H9 (cell line): ENCODE data around the gene EYA4. TPM values are rescaled to one million over a fixed set of nuclear protein-coding genes. Genes with fewer than 3 reads are reported as not detected.

Source experiments
- DNase-seq: peaks from one replicate; pipeline ENCODE4 v3.0.0-alpha.2; 2017
- H2AFZ ChIP-seq: one replicate; pipeline ENCODE4 v1.6.1; 2013; ENCODE audit warnings: mild to moderate bottlenecking, low read length, control low read depth, moderate library complexity
- H2AK5ac ChIP-seq: 2 replicates; pipeline ENCODE4 v1.6.1; 2013; ENCODE audit warnings: low read length, control low read depth, mixed read lengths; ENCODE audit not compliant: insufficient read length
- H2BK120ac ChIP-seq: one replicate; pipeline ENCODE4 v1.6.1; 2013; ENCODE audit warnings: low read depth, mild to moderate bottlenecking, low read length, control low read depth, inconsistent platforms; ENCODE audit not compliant: poor library complexity, severe bottlenecking
- H2BK12ac ChIP-seq: 2 replicates; pipeline ENCODE4 v1.6.1; 2013; ENCODE audit warnings: low read length, control low read depth, mixed read lengths, low read depth; ENCODE audit not compliant: insufficient read length
- H2BK15ac ChIP-seq: 2 replicates; pipeline ENCODE4 v1.6.1; 2013; ENCODE audit warnings: low read depth, low read length, control low read depth
- H2BK20ac ChIP-seq: one replicate; pipeline ENCODE4 v1.6.1; 2013; ENCODE audit warnings: low read depth, mild to moderate bottlenecking, low read length, control low read depth, inconsistent platforms; ENCODE audit not compliant: poor library complexity, severe bottlenecking
- H2BK5ac ChIP-seq: 2 replicates; pipeline ENCODE4 v1.6.1; 2013; ENCODE audit warnings: low read length, control low read depth, mixed read lengths; ENCODE audit not compliant: insufficient read length
- H3K14ac ChIP-seq: 2 replicates; pipeline ENCODE4 v1.6.1; 2013; ENCODE audit warnings: low read length, control low read depth; ENCODE audit not compliant: insufficient read depth
- H3K18ac ChIP-seq: 2 replicates; pipeline ENCODE4 v1.6.1; 2013; ENCODE audit warnings: low read depth, mild to moderate bottlenecking, mixed read lengths, low read length, control low read depth; ENCODE audit not compliant: insufficient read length
- H3K23ac ChIP-seq: 2 replicates; pipeline ENCODE4 v1.6.1; 2013; ENCODE audit warnings: low read length, control low read depth, mixed read lengths, low read depth; ENCODE audit not compliant: insufficient read length
- H3K23me2 ChIP-seq: 2 replicates; pipeline ENCODE4 v1.6.1; 2013; ENCODE audit warnings: low read depth, mild to moderate bottlenecking, mixed read lengths, low read length, control low read depth; ENCODE audit not compliant: insufficient read length, poor library complexity, severe bottlenecking
- H3K27ac ChIP-seq: 2 replicates; pipeline ENCODE4 v1.5.1; 2013; ENCODE audit warnings: low read length, control low read depth, mixed read lengths, low read depth; ENCODE audit not compliant: insufficient read length
- H3K27me3 ChIP-seq: 2 replicates; pipeline ENCODE4 v1.6.1; 2013; ENCODE audit warnings: low read length, control low read depth, inconsistent platforms; ENCODE audit not compliant: insufficient read depth
- H3K4ac ChIP-seq: 2 replicates; pipeline ENCODE4 v1.6.1; 2013; ENCODE audit warnings: low read depth, mild to moderate bottlenecking, control low read depth, inconsistent platforms, low read length, moderate library complexity
- H3K4me1 ChIP-seq: 2 replicates; pipeline ENCODE4 v1.6.1; 2013; ENCODE audit warnings: low read length, control low read depth, inconsistent platforms; ENCODE audit not compliant: insufficient read depth
- H3K4me2 ChIP-seq: 2 replicates; pipeline ENCODE4 v1.6.1; 2013; ENCODE audit warnings: low read length, control low read depth, mixed read lengths; ENCODE audit not compliant: insufficient read length, insufficient read depth
- H3K56ac ChIP-seq: 2 replicates; pipeline ENCODE4 v1.6.1; 2013; ENCODE audit warnings: low read depth, mild to moderate bottlenecking, mixed read lengths, low read length, control low read depth; ENCODE audit not compliant: insufficient read length
- H3K79me1 ChIP-seq: 2 replicates; pipeline ENCODE4 v1.6.1; 2013; ENCODE audit warnings: low read depth, mild to moderate bottlenecking, moderate library complexity, low read length, control low read depth, inconsistent platforms; ENCODE audit not compliant: insufficient read depth, poor library complexity, severe bottlenecking
- H3K79me2 ChIP-seq: 2 replicates; pipeline ENCODE4 v1.6.1; 2013; ENCODE audit warnings: low read length, control low read depth, inconsistent platforms; ENCODE audit not compliant: insufficient read depth
- H3K9ac ChIP-seq: 2 replicates; pipeline ENCODE4 v1.6.1; 2013; ENCODE audit warnings: low read length, control low read depth, mixed read lengths; ENCODE audit not compliant: insufficient read length; ENCODE audit errors: extremely low read depth
- H3K9me3 ChIP-seq: one replicate; pipeline ENCODE4 v1.6.1; 2013; ENCODE audit warnings: low read depth, low read length, inconsistent platforms; ENCODE audit not compliant: control insufficient read depth
- H3T11ph ChIP-seq: one replicate; pipeline ENCODE4 v1.6.1; 2013; ENCODE audit warnings: mild to moderate bottlenecking, low read length, control low read depth, inconsistent platforms
- H4K20me1 ChIP-seq: one replicate; pipeline ENCODE4 v1.6.1; 2013; ENCODE audit not compliant: control insufficient read depth, insufficient read length, insufficient read depth
- H4K5ac ChIP-seq: 2 replicates; pipeline ENCODE4 v1.6.1; 2013; ENCODE audit warnings: low read depth, mild to moderate bottlenecking, mixed read lengths, low read length, control low read depth; ENCODE audit not compliant: insufficient read length
- H4K8ac ChIP-seq: replicated peaks from 2 replicates; pipeline ENCODE4 v1.6.1; 2013; ENCODE audit warnings: low read length, control low read depth, mixed read lengths, low read depth; ENCODE audit not compliant: insufficient read length
- H4K91ac ChIP-seq: 2 replicates; pipeline ENCODE4 v1.6.1; 2013; ENCODE audit warnings: low read depth, mild to moderate bottlenecking, moderate library complexity, mixed read lengths, low read length, control low read depth; ENCODE audit not compliant: insufficient read length
- H3K27ac Mint-ChIP-seq, 3 experiments: 2 replicates in 2 of 3; 3 replicates in 1 of 3; pipeline ENCODE4 v1.8.0; 2020 to 2021; ENCODE audit warnings: mixed read lengths in 3 of 3, mild to moderate bottlenecking in 1 of 3, moderate library complexity in 1 of 3
- H3K27me3 Mint-ChIP-seq: 2 replicates; pipeline ENCODE4 v1.8.0; 2021; ENCODE audit warnings: low read depth, mild to moderate bottlenecking, moderate library complexity, mixed read lengths
- H3K36me3 Mint-ChIP-seq, 3 experiments: 2 replicates in 2 of 3; 3 replicates in 1 of 3; pipeline ENCODE4 v1.8.0; 2020 to 2021; ENCODE audit warnings: low read depth in 3 of 3, mixed read lengths in 3 of 3; ENCODE audit not compliant: insufficient read depth in 1 of 3
- H3K4me1 Mint-ChIP-seq, 2 experiments: 2 replicates each; pipeline ENCODE4 v1.8.0; 2020; ENCODE audit warnings: mixed read lengths in 2 of 2
- H3K4me3 Mint-ChIP-seq, 2 experiments: 2 replicates in 1 of 2; 3 replicates in 1 of 2; pipeline ENCODE4 v1.8.0; 2020 to 2021; ENCODE audit warnings: mild to moderate bottlenecking in 2 of 2, mixed read lengths in 2 of 2, moderate library complexity in 1 of 2
- H3K9me3 Mint-ChIP-seq, 2 experiments: 2 replicates in 1 of 2; 3 replicates in 1 of 2; pipeline ENCODE4 v1.8.0; 2020; ENCODE audit warnings: mild to moderate bottlenecking in 2 of 2, mixed read lengths in 2 of 2, moderate library complexity in 1 of 2
- WGBS: extraction: QIAGEN DNeasy Blood & Tissue Kit; methylation state at CpG from one replicate; pipeline ENCODE4 v1.1.7; 2013; ENCODE audit warnings: missing lambda C conversion rate, low lambda C conversion rate, mixed read lengths; ENCODE audit not compliant: insufficient read length; ENCODE audit errors: extremely low coverage; 5-methylcytosine and 5-hydroxymethylcytosine counted together
- total RNA-seq: library from RNA; stranded (reverse); gene quantifications from 2 replicates; pipeline ENCODE4 v1.2.1, GENCODE V29; 2021
- TF ChIP-seq, protein P1 (sequence below): fragments of 200-600 bp; sonication (generic); conservative IDR thresholded peaks from 3 replicates; pipeline ENCODE4 v1.8.0; 2021; ENCODE audit warnings: antibody characterized with exemption, mild to moderate bottlenecking

The EYA4 gene
- total RNA-seq, 1 experiment from 2014 or later: 0.26 TPM

GRCh38 chr6:133251688-133252087 lies 10.5 kb downstream of the EYA4 start:
- Histone ChIP-seq H3K4me1 (no peaks in the 10 kb centered on the region), H2BK12ac (no peak overlapping the region), H2AFZ (no peak overlapping the region), H3K23ac (no peak overlapping the region), H3K18ac (no peak overlapping the region), H2BK20ac (no peak overlapping the region), H4K8ac (no peak overlapping the region), H3T11ph (no peak overlapping the region), H3K79me1 (no peaks in the 10 kb centered on the region), H2AK5ac (no peak overlapping the region), H3K27ac (no peak overlapping the region), H2BK15ac (no peak overlapping the region), H2BK5ac (no peak overlapping the region), H3K14ac (no peak overlapping the region), H4K91ac (no peak overlapping the region), H3K9me3 (no peaks in the 10 kb centered on the region), H3K79me2 (no peaks in the 10 kb centered on the region), H3K4ac (no peak overlapping the region), H4K5ac (no peak overlapping the region), H2BK120ac (no peak overlapping the region), H3K56ac (no peak overlapping the region), H3K9ac (no peak overlapping the region), H4K20me1 (no peaks in the 10 kb centered on the region), H3K23me2 (no peaks in the 10 kb centered on the region), H3K27me3 (no peaks in the 10 kb centered on the region), H3K4me2 (no peak overlapping the region)
- peaks cover 11% of the 10 kb centered on the region for H3K27me3 Mint-ChIP-seq
- H3K27ac Mint-ChIP-seq: no peak overlapping the region
- no peaks in the 10 kb centered on the region for H3K36me3 Mint-ChIP-seq
- no CpG with 5 or more reads among the region's 2 CpGs for whole genome bisulfite sequencing
- no peaks in the 10 kb centered on the region for H3K9me3 Mint-ChIP-seq
- H3K4me1 Mint-ChIP-seq: peaks cover 7 to 11% of the 10 kb centered on the region in 2 experiments
- TF ChIP-seq, protein P1, sequence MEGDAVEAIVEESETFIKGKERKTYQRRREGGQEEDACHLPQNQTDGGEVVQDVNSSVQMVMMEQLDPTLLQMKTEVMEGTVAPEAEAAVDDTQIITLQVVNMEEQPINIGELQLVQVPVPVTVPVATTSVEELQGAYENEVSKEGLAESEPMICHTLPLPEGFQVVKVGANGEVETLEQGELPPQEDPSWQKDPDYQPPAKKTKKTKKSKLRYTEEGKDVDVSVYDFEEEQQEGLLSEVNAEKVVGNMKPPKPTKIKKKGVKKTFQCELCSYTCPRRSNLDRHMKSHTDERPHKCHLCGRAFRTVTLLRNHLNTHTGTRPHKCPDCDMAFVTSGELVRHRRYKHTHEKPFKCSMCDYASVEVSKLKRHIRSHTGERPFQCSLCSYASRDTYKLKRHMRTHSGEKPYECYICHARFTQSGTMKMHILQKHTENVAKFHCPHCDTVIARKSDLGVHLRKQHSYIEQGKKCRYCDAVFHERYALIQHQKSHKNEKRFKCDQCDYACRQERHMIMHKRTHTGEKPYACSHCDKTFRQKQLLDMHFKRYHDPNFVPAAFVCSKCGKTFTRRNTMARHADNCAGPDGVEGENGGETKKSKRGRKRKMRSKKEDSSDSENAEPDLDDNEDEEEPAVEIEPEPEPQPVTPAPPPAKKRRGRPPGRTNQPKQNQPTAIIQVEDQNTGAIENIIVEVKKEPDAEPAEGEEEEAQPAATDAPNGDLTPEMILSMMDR: no peak
- no peak overlapping the region for H3K4me3 Mint-ChIP-seq
- DNase-seq: no peak
